HepG2 (cell line): ENCODE measurements around the gene ADCY7. TPM values are rescaled to one million over a fixed set of nuclear protein-coding genes. Genes with fewer than 3 reads are reported as not detected.

Experiments used
- ARID4A ChIP-seq: sonication (generic); formaldehyde crosslinking; IDR thresholded peaks from 2 replicates; pipeline ENCODE4 v1.5.0; 2020; ENCODE audit warnings: mild to moderate bottlenecking, missing genetic modification reagents, borderline replicate concordance
- ATF6 ChIP-seq: sonication (generic); formaldehyde crosslinking; conservative IDR thresholded peaks from 2 replicates; pipeline ENCODE4 v1.4.0; 2020; ENCODE audit warnings: missing genetic modification reagents
- ERF ChIP-seq: IDR thresholded peaks from 2 replicates; pipeline ENCODE4 v1.6.1; 2018; ENCODE audit warnings: missing biosample characterization, missing genetic modification reagents
- GATA4 ChIP-seq: sonication (generic); IDR thresholded peaks from 2 replicates; pipeline ENCODE4 v1.6.1; 2016; ENCODE audit warnings: antibody characterized with exemption, low read depth, borderline replicate concordance
- HDAC6 ChIP-seq: fragments of 200-600 bp; sonication (generic); IDR thresholded peaks from 2 replicates; pipeline ENCODE4 v1.7.0; 2017; ENCODE audit warnings: mild to moderate bottlenecking, antibody characterized with exemption, low read length, low read depth
- HOXA3 ChIP-seq: sonication (generic); formaldehyde crosslinking; IDR thresholded peaks from 2 replicates; pipeline ENCODE4 v1.5.0; 2020; ENCODE audit warnings: missing genetic modification reagents
- JUND ChIP-seq: sonication (generic); formaldehyde crosslinking; IDR thresholded peaks from 2 replicates; pipeline ENCODE4 v1.8.0; 2022; ENCODE audit warnings: mild to moderate bottlenecking, missing genetic modification reagents
- MIER2 ChIP-seq: IDR thresholded peaks from 2 replicates; pipeline ENCODE4 v1.6.1; 2016; ENCODE audit warnings: missing biosample characterization, missing genetic modification reagents
- NFE2 ChIP-seq: sonication (generic); formaldehyde crosslinking; IDR thresholded peaks from 2 replicates; pipeline ENCODE4 v1.4.0; 2020; ENCODE audit warnings: missing genetic modification reagents
- NFKBIZ ChIP-seq: IDR thresholded peaks from 2 replicates; pipeline ENCODE4 v1.6.1; 2018; ENCODE audit warnings: missing genetic modification reagents, missing compliant biosample characterization
- REXO4 ChIP-seq: sonication (generic); formaldehyde crosslinking; IDR thresholded peaks from 2 replicates; pipeline ENCODE4 v1.8.0; 2022; ENCODE audit warnings: missing genetic modification reagents, mild to moderate bottlenecking, borderline replicate concordance
- SP1 ChIP-seq, 2 experiments: fragments of 450-650 bp in 1 of 2; sonication (generic) in 1 of 2; formaldehyde crosslinking in 1 of 2; IDR thresholded peaks; 2 replicates each; pipeline versions ENCODE4 v1.4.0 to v1.6.1; 2016 to 2020; ENCODE audit warnings: missing genetic modification reagents in 1 of 2
- TARDBP ChIP-seq: sonication (generic); formaldehyde crosslinking; IDR thresholded peaks from 2 replicates; pipeline ENCODE4 v1.8.0; 2022; ENCODE audit warnings: mild to moderate bottlenecking, missing genetic modification reagents
- TRIM22 ChIP-seq: fragments of 450-650 bp; IDR thresholded peaks from 2 replicates; pipeline ENCODE4 v1.6.1; 2017
- ZBTB7A ChIP-seq: sonication (generic); formaldehyde crosslinking; IDR thresholded peaks from 2 replicates; pipeline ENCODE4 v1.8.0; 2022; ENCODE audit warnings: mild to moderate bottlenecking, missing genetic modification reagents
- ZKSCAN5 ChIP-seq: sonication (generic); formaldehyde crosslinking; IDR thresholded peaks from 2 replicates; pipeline ENCODE4 v1.5.1; 2020; ENCODE audit warnings: mild to moderate bottlenecking, missing genetic modification reagents
- ZNF337 ChIP-seq: sonication (generic); formaldehyde crosslinking; IDR thresholded peaks from 2 replicates; pipeline ENCODE4 v1.5.1; 2020; ENCODE audit warnings: missing genetic modification reagents, low read depth, mild to moderate bottlenecking, borderline replicate concordance
- ZNF576 ChIP-seq: sonication (generic); formaldehyde crosslinking; IDR thresholded peaks from 2 replicates; pipeline ENCODE4 v1.4.0; 2020; ENCODE audit warnings: mild to moderate bottlenecking, missing genetic modification reagents
- ZNF691 ChIP-seq: sonication (generic); formaldehyde crosslinking; IDR thresholded peaks from 2 replicates; pipeline ENCODE4 v1.4.0; 2020; ENCODE audit warnings: missing genetic modification reagents, low read depth, mild to moderate bottlenecking, borderline replicate concordance
- ZNF761 ChIP-seq: sonication (generic); formaldehyde crosslinking; conservative IDR thresholded peaks from 2 replicates; pipeline ENCODE4 v1.4.0; 2020; ENCODE audit warnings: mild to moderate bottlenecking, missing genetic modification reagents
- polyA plus RNA-seq, 8 experiments: library from polyadenylated mRNA; depleted of rRNA in 3 of 8; stranded (reverse) in 7 of 8; unstranded in 1 of 8; fragments of >200 nt; fragmentation: Illumina TruSeq in 4 of 8; extraction: Trizol in 4 of 8; gene quantifications; 2 replicates each; pipeline versions ENCODE4 v1.2.1 to v1.2.3, GENCODE V29; 2011 to 2016; ENCODE audit warnings: low read depth in 4 of 8, missing spikeins in 1 of 8, mixed read lengths in 1 of 8; ENCODE audit not compliant: insufficient read depth in 1 of 8
- total RNA-seq, 5 experiments: library from RNA; depleted of rRNA; stranded (reverse); fragments of >200 nt; fragmentation: Illumina TruSeq; extraction: Trizol; gene quantifications; 2 replicates each; pipeline ENCODE4 v1.2.3, GENCODE V29; 2016; ENCODE audit warnings: low read depth in 1 of 5

The ADCY7 gene
- total and polyA plus RNA-seq, 2 of the 13 experiments (the other 11 are each of a cell fraction or from before 2014, with no cell fraction given) = 2.2 to 4.3 TPM

DNA sequence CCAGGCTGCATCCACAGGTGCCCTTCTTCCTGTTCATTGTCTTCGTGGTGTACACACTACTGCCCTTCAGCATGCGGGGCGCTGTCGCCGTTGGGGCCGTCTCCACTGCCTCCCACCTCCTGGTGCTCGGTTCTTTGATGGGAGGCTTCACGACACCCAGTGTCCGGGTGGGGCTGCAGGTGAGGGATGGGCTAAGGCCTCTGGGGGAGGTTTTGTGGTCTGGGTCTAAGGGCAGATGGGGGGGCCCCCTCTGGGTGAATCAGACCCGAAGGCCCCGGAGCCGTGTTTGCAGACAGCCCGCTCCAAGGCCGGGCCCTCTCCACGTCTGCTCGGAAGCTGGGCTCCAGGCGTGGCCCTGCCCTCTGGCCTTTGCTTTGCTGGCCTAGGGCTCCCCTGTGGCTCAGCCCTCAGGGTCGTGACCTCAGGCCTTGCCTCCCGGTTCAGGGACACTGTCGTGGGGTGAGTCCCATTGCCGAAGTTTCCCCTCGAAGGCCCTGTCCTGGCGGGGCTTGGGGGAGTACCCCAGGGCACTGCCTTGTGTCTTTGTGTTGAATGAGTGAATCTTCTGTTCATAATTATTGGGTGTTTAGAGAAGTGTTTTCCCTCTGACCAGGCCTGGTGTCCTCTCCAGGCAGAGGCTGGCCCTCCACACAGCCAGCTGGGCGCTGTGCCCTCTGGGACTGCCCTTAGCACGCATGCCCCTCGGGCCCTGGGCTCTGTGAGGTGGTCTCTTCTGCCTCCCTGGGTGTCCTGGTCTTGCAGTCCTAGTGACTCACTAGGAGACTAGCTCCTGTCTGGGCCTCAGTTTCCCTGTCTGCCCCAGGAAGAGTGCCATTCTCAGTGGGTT lies 25.6 kb downstream of the ADCY7 start (continued):
- TF ChIP-seq ZNF691 (CRISPR knock-in tag) (peak; percentile 76; the same call in 1 of the 2 replicates), ZBTB7A (CRISPR knock-in tag) (peak; percentile 88), NFE2 (no peak), NFKBIZ (no peak; the same call in 1 of the 2 replicates), REXO4 (CRISPR knock-in tag) (no peak), ARID4A (CRISPR knock-in tag) (peak; percentile 41; the same call in 1 of the 2 replicates), MIER2 (CRISPR knock-in tag) (peak; percentile 36), ZNF576 (CRISPR knock-in tag) (no peak), ATF6 (CRISPR knock-in tag) (no peak), TARDBP (CRISPR knock-in tag) (peak; percentile 72; the same call in 1 of the 2 replicates), JUND (CRISPR knock-in tag) (no peak; the same call in 1 of the 2 replicates), ZNF761 (CRISPR knock-in tag) (no peak), HDAC6 (no peak), HOXA3 (CRISPR knock-in tag) (peak; percentile 82), TRIM22 (no peak), ZNF337 (no peak; the same call in 1 of the 2 replicates), SP1 (IDR thresholded peaks at IDR 0.05) (no peak), SP1 (CRISPR knock-in tag; IDR thresholded peaks at IDR 0.05) (peak; percentile 61; the same call in 1 of the 2 replicates), ERF (CRISPR knock-in tag) (peak; percentile 73), ZKSCAN5 (CRISPR knock-in tag) (no peak), GATA4 (no peak)
